PC-3 (cell line): ENCODE measurements around the gene S1PR2.

Experiments
- CTCF ChIP-seq: fragments of 300-600 bp; sonication (generic); conservative IDR thresholded peaks from 2 replicates; pipeline ENCODE4 v1.5.1; 2017; ENCODE audit warnings: antibody characterized with exemption, low read depth, mild to moderate bottlenecking, low read length
- EZH2 ChIP-seq: fragments of 300-600 bp; sonication (generic); IDR thresholded peaks from one replicate; pipeline ENCODE4 v1.6.1; 2017; ENCODE audit warnings: antibody characterized with exemption, mild to moderate bottlenecking, low read length; ENCODE audit not compliant: unreplicated experiment

GRCh38 chr19:10205636-10206035, 25.5 kb downstream of the S1PR2 start:
- TF ChIP-seq CTCF, result no peak
- no peak for TF ChIP-seq EZH2
